GM23338 (cell line): ENCODE data around the gene CTNNA3. TPM values are rescaled to one million over a fixed set of nuclear protein-coding genes. Genes with fewer than 3 reads are reported as not detected.

ENCODE experiments used
- ATAC-seq: fragments of 200-7000 bp; cut with Tn5 transposase; 3 replicates; pipeline ENCODE4 v1.9.1; 2020
- DNase-seq: peaks from one replicate; pipeline ENCODE4 v3.0.0-alpha.2; 2015; ENCODE audit warnings: low spot score
- H2AFZ ChIP-seq: fragments of 200-600 bp; sonication (generic); 2 replicates; pipeline ENCODE4 v1.8.0; 2016; ENCODE audit warnings: antibody characterized with exemption, mild to moderate bottlenecking, moderate library complexity
- H3F3A ChIP-seq: fragments of 200-600 bp; sonication (generic); replicated peaks from 2 replicates; pipeline ENCODE4 v1.8.0; 2017; ENCODE audit warnings: antibody characterized with exemption, mixed run types, low read depth
- H3K27ac ChIP-seq: fragments of 200-600 bp; sonication (generic); 2 replicates; pipeline ENCODE4 v1.6.1; 2016; ENCODE audit warnings: low read depth
- H3K27me3 ChIP-seq: fragments of 200-600 bp; sonication (generic); 2 replicates; pipeline ENCODE4 v1.8.0; 2016; ENCODE audit warnings: mild to moderate bottlenecking, mixed run types, moderate library complexity; ENCODE audit not compliant: insufficient read depth
- H3K36me3 ChIP-seq: fragments of 200-600 bp; sonication (generic); 2 replicates; pipeline ENCODE4 v1.8.0; 2016; ENCODE audit warnings: mild to moderate bottlenecking; ENCODE audit not compliant: insufficient read depth
- H3K4me1 ChIP-seq: fragments of 200-600 bp; sonication (generic); 2 replicates; pipeline ENCODE4 v1.8.0; 2016; ENCODE audit warnings: mild to moderate bottlenecking, moderate library complexity; ENCODE audit not compliant: insufficient read depth
- H3K4me2 ChIP-seq: fragments of 200-600 bp; sonication (generic); 2 replicates; pipeline ENCODE4 v1.7.1; 2017; ENCODE audit warnings: mixed run types
- H3K4me3 ChIP-seq: fragments of 200-600 bp; sonication (generic); 2 replicates; pipeline ENCODE4 v1.6.1; 2016; ENCODE audit warnings: mixed run types
- H3K79me2 ChIP-seq: fragments of 200-600 bp; sonication (generic); replicated peaks from 2 replicates; pipeline ENCODE4 v1.8.0; 2017; ENCODE audit warnings: mild to moderate bottlenecking; ENCODE audit not compliant: insufficient read depth
- H3K9me2 ChIP-seq: fragments of 200-600 bp; sonication (generic); 2 replicates; pipeline ENCODE4 v1.8.0; 2017; ENCODE audit not compliant: insufficient read depth
- H4K20me1 ChIP-seq: fragments of 200-600 bp; sonication (generic); replicated peaks from 2 replicates; pipeline ENCODE4 v1.8.0; 2017; ENCODE audit warnings: mild to moderate bottlenecking; ENCODE audit not compliant: insufficient read depth
- H3K27ac Mint-ChIP-seq: 2 replicates; pipeline ENCODE4 v1.8.0; 2020; ENCODE audit warnings: inconsistent platforms, mild to moderate bottlenecking, moderate library complexity, mixed read lengths
- H3K27me3 Mint-ChIP-seq: 3 replicates; pipeline ENCODE4 v1.8.0; 2022; ENCODE audit warnings: low read depth, mild to moderate bottlenecking, moderate library complexity, mixed read lengths, inconsistent platforms; ENCODE audit not compliant: insufficient read depth, poor library complexity
- H3K36me3 Mint-ChIP-seq: 3 replicates; pipeline ENCODE4 v1.8.0; 2021; ENCODE audit warnings: low read depth, mild to moderate bottlenecking, inconsistent platforms, moderate library complexity, mixed read lengths
- H3K4me1 Mint-ChIP-seq: 3 replicates; pipeline ENCODE4 v1.8.0; 2020; ENCODE audit warnings: mild to moderate bottlenecking, inconsistent platforms, mixed read lengths
- H3K4me3 Mint-ChIP-seq: 3 replicates; pipeline ENCODE4 v1.8.0; 2021; ENCODE audit warnings: moderate library complexity, mild to moderate bottlenecking, inconsistent platforms, mixed read lengths
- H3K9me3 Mint-ChIP-seq: 3 replicates; pipeline ENCODE4 v1.8.0; 2020; ENCODE audit warnings: moderate library complexity, mild to moderate bottlenecking, inconsistent platforms, mixed read lengths
- CREB1 ChIP-seq: fragments of 250-450 bp; sonication (Bioruptor Pico); IDR thresholded peaks from 2 replicates; pipeline ENCODE4 v1.5.0; 2020; ENCODE audit warnings: low read depth, mild to moderate bottlenecking, moderate library complexity
- EZH2 ChIP-seq: fragments of 200-600 bp; sonication (generic); IDR thresholded peaks from one replicate; pipeline ENCODE4 v1.8.0; 2017; ENCODE audit warnings: antibody characterized with exemption, mild to moderate bottlenecking, low read depth; ENCODE audit not compliant: unreplicated experiment
- EZH2phosphoT487 ChIP-seq: fragments of 200-600 bp; sonication (generic); IDR thresholded peaks from one replicate; pipeline ENCODE4 v1.8.1; 2018; ENCODE audit warnings: antibody characterized with exemption; ENCODE audit not compliant: unreplicated experiment
- JUNB ChIP-seq: IDR thresholded peaks from one replicate; pipeline ENCODE4 v1.6.1; 2016; ENCODE audit warnings: antibody characterized with exemption; ENCODE audit not compliant: unreplicated experiment
- NANOG ChIP-seq: IDR thresholded peaks from 2 replicates; pipeline ENCODE4 v1.6.1; 2016; ENCODE audit warnings: antibody characterized with exemption, borderline replicate concordance
- POLR2AphosphoS5 ChIP-seq: IDR thresholded peaks from 2 replicates; pipeline ENCODE4 v1.6.1; 2016; ENCODE audit warnings: antibody characterized with exemption, low read depth
- STAT1 ChIP-seq: IDR thresholded peaks from one replicate; pipeline ENCODE4 v1.6.1; 2016; ENCODE audit warnings: antibody characterized with exemption; ENCODE audit not compliant: unreplicated experiment
- ZNF114 ChIP-seq: fragments of 250-450 bp; sonication (Bioruptor Pico); IDR thresholded peaks from 2 replicates; pipeline ENCODE4 v1.5.0; 2020; ENCODE audit warnings: mild to moderate bottlenecking, moderate library complexity
- ZNF331 ChIP-seq: fragments of 250-450 bp; sonication (Bioruptor Pico); IDR thresholded peaks from 2 replicates; pipeline ENCODE4 v1.5.0; 2020; ENCODE audit warnings: low read depth, mild to moderate bottlenecking, moderate library complexity
- polyA plus RNA-seq: library from polyadenylated mRNA; unstranded; fragments of >200 nt; fragmentation: Nextera tagmentation; extraction: Ambion mirVana; gene quantifications from 2 replicates; pipeline ENCODE4 v1.2.1, GENCODE V29; 2016
- total RNA-seq: library from RNA; depleted of rRNA; stranded (reverse); fragments of >200 nt; shearing (Covaris generic); gene quantifications from 2 replicates; pipeline ENCODE4 v1.2.3, GENCODE V29; 2014
- TF ChIP-seq, protein P1 (sequence below), 2 experiments: fragments of 200-600 bp in 1 of 2; sonication (generic) in 1 of 2; conservative IDR thresholded peaks; 2 replicates each; pipeline versions ENCODE4 v1.5.1 to v1.6.1; 2016 to 2017; ENCODE audit warnings: antibody characterized with exemption in 2 of 2, low read depth in 2 of 2, mild to moderate bottlenecking in 2 of 2, moderate library complexity in 1 of 2
- TF ChIP-seq, protein P2 (sequence below): fragments of 250-450 bp; sonication (Bioruptor Pico); IDR thresholded peaks from 2 replicates; pipeline ENCODE4 v1.5.0; 2020; ENCODE audit warnings: mild to moderate bottlenecking, moderate library complexity
- TF ChIP-seq, protein P3 (sequence below): IDR thresholded peaks from 2 replicates; pipeline ENCODE4 v1.6.1; 2016; ENCODE audit warnings: antibody characterized with exemption
- TF ChIP-seq, protein P4 (sequence below): IDR thresholded peaks from one replicate; pipeline ENCODE4 v1.6.1; 2018; ENCODE audit warnings: antibody characterized with exemption; ENCODE audit not compliant: unreplicated experiment

Gene CTNNA3
- total and polyA plus RNA-seq, 2 experiments from 2014 or later, result 0.71 to 3.3 TPM

GRCh38 chr10:67607472-67607871, 88.5 kb downstream of the CTNNA3 start:
- H4K20me1 ChIP-seq, result no peaks in the 10 kb centered on the region
- Mint-ChIP-seq H3K27me3 (peaks cover 3% of the 10 kb centered on the region), H3K4me1 (peaks cover 22% of the 10 kb centered on the region), H3K4me3 (no peak overlapping the region), H3K9me3 (no peaks in the 10 kb centered on the region), H3K27ac (no peak overlapping the region), H3K36me3 (no peaks in the 10 kb centered on the region)
- peaks cover 11% of the 10 kb centered on the region; the same call in 1 of the 2 replicates for H3K4me1 ChIP-seq
- no peaks in the 10 kb centered on the region for H3K79me2 ChIP-seq
- H3K36me3 ChIP-seq, result no peaks in the 10 kb centered on the region
- H3K9me2 ChIP-seq, result no peaks in the 10 kb centered on the region; the same call in 1 of the 2 replicates
- DNase-seq, result no peak
- TF ChIP-seq, protein P1, sequence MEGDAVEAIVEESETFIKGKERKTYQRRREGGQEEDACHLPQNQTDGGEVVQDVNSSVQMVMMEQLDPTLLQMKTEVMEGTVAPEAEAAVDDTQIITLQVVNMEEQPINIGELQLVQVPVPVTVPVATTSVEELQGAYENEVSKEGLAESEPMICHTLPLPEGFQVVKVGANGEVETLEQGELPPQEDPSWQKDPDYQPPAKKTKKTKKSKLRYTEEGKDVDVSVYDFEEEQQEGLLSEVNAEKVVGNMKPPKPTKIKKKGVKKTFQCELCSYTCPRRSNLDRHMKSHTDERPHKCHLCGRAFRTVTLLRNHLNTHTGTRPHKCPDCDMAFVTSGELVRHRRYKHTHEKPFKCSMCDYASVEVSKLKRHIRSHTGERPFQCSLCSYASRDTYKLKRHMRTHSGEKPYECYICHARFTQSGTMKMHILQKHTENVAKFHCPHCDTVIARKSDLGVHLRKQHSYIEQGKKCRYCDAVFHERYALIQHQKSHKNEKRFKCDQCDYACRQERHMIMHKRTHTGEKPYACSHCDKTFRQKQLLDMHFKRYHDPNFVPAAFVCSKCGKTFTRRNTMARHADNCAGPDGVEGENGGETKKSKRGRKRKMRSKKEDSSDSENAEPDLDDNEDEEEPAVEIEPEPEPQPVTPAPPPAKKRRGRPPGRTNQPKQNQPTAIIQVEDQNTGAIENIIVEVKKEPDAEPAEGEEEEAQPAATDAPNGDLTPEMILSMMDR (conservative IDR thresholded peaks at IDR 0.05; ENCODE audit: low read depth in 2 of 2), result no peak
- TF ChIP-seq POLR2AphosphoS5, result no peak
- no peak for TF ChIP-seq EZH2
- no peak for TF ChIP-seq ZNF331 (CRISPR knock-in tag)
- TF ChIP-seq CREB1 (CRISPR knock-in tag), result no peak
- TF ChIP-seq JUNB, result no peak
- no peak for TF ChIP-seq STAT1
- TF ChIP-seq NANOG, result no peak
- TF ChIP-seq, protein P2, sequence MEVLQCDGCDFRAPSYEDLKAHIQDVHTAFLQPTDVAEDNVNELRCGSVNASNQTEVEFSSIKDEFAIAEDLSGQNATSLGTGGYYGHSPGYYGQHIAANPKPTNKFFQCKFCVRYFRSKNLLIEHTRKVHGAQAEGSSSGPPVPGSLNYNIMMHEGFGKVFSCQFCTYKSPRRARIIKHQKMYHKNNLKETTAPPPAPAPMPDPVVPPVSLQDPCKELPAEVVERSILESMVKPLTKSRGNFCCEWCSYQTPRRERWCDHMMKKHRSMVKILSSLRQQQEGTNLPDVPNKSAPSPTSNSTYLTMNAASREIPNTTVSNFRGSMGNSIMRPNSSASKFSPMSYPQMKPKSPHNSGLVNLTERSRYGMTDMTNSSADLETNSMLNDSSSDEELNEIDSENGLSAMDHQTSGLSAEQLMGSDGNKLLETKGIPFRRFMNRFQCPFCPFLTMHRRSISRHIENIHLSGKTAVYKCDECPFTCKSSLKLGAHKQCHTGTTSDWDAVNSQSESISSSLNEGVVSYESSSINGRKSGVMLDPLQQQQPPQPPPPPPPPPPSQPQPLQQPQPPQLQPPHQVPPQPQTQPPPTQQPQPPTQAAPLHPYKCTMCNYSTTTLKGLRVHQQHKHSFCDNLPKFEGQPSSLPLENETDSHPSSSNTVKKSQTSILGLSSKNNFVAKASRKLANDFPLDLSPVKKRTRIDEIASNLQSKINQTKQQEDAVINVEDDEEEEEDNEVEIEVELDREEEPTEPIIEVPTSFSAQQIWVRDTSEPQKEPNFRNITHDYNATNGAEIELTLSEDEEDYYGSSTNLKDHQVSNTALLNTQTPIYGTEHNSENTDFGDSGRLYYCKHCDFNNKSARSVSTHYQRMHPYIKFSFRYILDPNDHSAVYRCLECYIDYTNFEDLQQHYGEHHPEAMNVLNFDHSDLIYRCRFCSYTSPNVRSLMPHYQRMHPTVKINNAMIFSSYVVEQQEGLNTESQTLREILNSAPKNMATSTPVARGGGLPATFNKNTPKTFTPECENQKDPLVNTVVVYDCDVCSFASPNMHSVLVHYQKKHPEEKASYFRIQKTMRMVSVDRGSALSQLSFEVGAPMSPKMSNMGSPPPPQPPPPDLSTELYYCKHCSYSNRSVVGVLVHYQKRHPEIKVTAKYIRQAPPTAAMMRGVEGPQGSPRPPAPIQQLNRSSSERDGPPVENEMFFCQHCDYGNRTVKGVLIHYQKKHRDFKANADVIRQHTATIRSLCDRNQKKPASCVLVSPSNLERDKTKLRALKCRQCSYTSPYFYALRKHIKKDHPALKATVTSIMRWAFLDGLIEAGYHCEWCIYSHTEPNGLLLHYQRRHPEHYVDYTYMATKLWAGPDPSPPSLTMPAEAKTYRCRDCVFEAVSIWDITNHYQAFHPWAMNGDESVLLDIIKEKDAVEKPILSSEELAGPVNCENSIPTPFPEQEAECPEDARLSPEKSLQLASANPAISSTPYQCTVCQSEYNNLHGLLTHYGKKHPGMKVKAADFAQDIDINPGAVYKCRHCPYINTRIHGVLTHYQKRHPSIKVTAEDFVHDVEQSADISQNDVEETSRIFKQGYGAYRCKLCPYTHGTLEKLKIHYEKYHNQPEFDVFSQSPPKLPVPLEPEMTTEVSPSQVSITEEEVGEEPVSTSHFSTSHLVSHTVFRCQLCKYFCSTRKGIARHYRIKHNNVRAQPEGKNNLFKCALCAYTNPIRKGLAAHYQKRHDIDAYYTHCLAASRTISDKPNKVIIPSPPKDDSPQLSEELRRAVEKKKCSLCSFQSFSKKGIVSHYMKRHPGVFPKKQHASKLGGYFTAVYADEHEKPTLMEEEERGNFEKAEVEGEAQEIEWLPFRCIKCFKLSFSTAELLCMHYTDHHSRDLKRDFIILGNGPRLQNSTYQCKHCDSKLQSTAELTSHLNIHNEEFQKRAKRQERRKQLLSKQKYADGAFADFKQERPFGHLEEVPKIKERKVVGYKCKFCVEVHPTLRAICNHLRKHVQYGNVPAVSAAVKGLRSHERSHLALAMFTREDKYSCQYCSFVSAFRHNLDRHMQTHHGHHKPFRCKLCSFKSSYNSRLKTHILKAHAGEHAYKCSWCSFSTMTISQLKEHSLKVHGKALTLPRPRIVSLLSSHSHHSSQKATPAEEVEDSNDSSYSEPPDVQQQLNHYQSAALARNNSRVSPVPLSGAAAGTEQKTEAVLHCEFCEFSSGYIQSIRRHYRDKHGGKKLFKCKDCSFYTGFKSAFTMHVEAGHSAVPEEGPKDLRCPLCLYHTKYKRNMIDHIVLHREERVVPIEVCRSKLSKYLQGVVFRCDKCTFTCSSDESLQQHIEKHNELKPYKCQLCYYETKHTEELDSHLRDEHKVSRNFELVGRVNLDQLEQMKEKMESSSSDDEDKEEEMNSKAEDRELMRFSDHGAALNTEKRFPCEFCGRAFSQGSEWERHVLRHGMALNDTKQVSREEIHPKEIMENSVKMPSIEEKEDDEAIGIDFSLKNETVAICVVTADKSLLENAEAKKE (CRISPR knock-in tag), result no peak
- TF ChIP-seq ZNF114 (CRISPR knock-in tag), result no peak
- TF ChIP-seq, protein P3, sequence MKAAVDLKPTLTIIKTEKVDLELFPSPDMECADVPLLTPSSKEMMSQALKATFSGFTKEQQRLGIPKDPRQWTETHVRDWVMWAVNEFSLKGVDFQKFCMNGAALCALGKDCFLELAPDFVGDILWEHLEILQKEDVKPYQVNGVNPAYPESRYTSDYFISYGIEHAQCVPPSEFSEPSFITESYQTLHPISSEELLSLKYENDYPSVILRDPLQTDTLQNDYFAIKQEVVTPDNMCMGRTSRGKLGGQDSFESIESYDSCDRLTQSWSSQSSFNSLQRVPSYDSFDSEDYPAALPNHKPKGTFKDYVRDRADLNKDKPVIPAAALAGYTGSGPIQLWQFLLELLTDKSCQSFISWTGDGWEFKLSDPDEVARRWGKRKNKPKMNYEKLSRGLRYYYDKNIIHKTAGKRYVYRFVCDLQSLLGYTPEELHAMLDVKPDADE, result no peak
- TF ChIP-seq EZH2phosphoT487, result no peak
- TF ChIP-seq, protein P4, sequence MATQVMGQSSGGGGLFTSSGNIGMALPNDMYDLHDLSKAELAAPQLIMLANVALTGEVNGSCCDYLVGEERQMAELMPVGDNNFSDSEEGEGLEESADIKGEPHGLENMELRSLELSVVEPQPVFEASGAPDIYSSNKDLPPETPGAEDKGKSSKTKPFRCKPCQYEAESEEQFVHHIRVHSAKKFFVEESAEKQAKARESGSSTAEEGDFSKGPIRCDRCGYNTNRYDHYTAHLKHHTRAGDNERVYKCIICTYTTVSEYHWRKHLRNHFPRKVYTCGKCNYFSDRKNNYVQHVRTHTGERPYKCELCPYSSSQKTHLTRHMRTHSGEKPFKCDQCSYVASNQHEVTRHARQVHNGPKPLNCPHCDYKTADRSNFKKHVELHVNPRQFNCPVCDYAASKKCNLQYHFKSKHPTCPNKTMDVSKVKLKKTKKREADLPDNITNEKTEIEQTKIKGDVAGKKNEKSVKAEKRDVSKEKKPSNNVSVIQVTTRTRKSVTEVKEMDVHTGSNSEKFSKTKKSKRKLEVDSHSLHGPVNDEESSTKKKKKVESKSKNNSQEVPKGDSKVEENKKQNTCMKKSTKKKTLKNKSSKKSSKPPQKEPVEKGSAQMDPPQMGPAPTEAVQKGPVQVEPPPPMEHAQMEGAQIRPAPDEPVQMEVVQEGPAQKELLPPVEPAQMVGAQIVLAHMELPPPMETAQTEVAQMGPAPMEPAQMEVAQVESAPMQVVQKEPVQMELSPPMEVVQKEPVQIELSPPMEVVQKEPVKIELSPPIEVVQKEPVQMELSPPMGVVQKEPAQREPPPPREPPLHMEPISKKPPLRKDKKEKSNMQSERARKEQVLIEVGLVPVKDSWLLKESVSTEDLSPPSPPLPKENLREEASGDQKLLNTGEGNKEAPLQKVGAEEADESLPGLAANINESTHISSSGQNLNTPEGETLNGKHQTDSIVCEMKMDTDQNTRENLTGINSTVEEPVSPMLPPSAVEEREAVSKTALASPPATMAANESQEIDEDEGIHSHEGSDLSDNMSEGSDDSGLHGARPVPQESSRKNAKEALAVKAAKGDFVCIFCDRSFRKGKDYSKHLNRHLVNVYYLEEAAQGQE, result no peak
- no peaks in the 10 kb centered on the region for H3K27me3 ChIP-seq
- no peak overlapping the region for H3K4me2 ChIP-seq
- no peak overlapping the region for H3K4me3 ChIP-seq
- no peaks in the 10 kb centered on the region for H3F3A ChIP-seq
- ATAC-seq, result no peak
- H3K27ac ChIP-seq, result no peak overlapping the region
- no peak overlapping the region for H2AFZ ChIP-seq
